ENCODE results near the gene CCT4. TPM values are rescaled to one million over a fixed set of nuclear protein-coding genes. Genes with fewer than 3 reads are reported as not detected.
A peak's percentile ranks its signal among the peaks of the same experiment; 100 is the strongest.
"Not testable (repeated sequence)": the region's sequence is repeated elsewhere in the genome, so short reads cannot be mapped to it uniquely, and the experiment has no call there.

The CCT4 gene
- total RNA-seq, 1 experiment from 2014 or later = 247 TPM

DNA sequence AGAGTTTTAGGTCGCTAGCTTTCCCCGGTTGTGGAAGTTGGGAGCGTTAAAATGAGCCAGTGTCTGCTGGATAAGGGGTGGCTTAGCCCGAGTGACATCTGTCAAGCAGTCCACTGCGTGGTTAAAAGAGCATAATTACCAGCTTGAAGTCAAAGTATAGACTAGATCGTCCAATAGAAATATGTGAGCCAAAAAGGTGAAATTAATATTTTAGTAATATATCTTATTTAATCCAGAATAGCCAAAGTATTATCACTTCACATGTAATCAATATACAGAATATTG is 17.7 kb upstream of the CCT4 start:
- no peak for DNase-seq (ENCODE audit: low read depth in 1 of 2, low spot score in 2 of 2)
- Histone ChIP-seq H3K27me3 (replicated peaks) (no peaks in the 10 kb centered on the region), H3K9me3 (replicated peaks) (no peaks in the 10 kb centered on the region), H3K27ac (no peak overlapping the region), H3K4me3 (peak overlapping the region; percentile 56), H3K4me1 (replicated peaks) (0 out of 2 replicates have a peak, but pooled peaks cover 3% of the 10 kb centered on the region), H3K36me3 (no peaks in the 10 kb centered on the region)

DNA sequence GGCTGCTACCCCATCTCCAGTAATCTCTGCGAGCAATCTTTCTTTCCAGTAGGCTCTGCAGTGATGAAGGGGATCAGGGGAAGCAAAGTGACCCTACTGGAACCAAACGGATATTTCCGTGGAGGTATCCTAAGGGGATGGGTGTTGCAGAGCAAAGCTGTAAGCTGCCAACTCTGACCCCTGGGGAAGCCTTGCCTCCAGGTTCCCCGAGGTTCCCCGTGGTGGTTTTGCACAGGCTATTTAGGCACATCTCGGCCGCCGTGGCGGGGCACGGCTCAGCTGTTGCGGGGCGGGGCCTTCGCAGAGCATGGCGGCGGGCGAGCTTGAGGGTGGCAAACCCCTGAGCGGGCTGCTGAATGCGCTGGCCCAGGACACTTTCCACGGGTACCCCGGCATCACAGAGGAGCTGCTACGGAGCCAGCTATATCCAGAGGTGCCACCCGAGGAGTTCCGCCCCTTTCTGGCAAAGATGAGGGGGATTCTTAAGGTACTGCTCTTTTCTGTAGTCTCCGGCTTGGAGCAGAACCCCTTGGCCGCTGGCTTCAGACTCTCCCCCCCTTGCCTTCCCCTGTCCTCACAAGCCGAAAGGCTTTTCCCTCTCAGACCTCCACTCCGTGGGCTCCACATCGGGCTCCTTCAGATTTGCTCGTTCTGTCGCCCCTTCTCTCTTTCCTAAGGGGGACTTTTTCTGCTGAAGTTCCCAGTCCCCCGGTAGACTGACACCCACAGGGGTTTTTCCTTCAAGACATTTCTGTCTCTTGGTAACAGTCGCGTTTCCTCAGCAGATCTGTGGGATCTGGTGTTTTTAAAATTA is 17.1 kb upstream of the CCT4 start, which contains the start of gene COMMD1:
TSS of gene COMMD1 (plus strand) at position 303 of the 814 bp plus-strand sequence. CDS start at position 308, 5 bp downstream.
- H3K27me3 ChIP-seq (replicated peaks) = no peaks in the 10 kb centered on the region
- H3K36me3 ChIP-seq = no peaks in the 10 kb centered on the region
- H3K4me1 ChIP-seq (replicated peaks) = 0 out of 2 replicates have a peak, but pooled peaks cover 3% of the 10 kb centered on the region
- peak; percentile 65 to 79 for DNase-seq (ENCODE audit: low read depth in 1 of 2, low spot score in 2 of 2)
- peak within 1 kb of the TSS; percentile 56 for H3K4me3 ChIP-seq
- H3K9me3 ChIP-seq (replicated peaks) = no peaks in the 10 kb centered on the region
- H3K27ac ChIP-seq = 0 out of 2 replicates have a peak within 1 kb of the TSS, but pooled peaks have one; percentile 5

DNA sequence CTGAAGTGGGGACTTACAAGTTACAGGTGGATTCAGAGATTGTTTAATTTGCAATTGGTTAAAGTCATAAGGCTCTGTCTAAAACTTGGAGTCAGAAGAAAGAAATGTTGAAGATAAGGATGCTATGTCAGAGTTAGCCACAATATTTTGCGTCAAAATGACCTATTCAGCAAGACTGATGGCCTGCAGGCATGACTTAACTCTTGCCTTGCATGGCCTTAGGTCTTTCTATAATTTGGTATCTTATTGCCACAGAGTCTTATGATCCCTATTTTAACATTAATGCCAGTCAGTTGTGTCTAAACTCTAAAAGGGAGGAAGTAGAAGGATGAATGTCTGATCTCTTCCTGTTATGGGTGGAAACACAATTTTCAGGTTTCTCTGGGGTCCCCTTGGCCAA is 11.8 kb upstream of the CCT4 start:
- H3K4me3 ChIP-seq = no peak overlapping the region
- no peak overlapping the region for H3K27ac ChIP-seq
- no peaks in the 10 kb centered on the region for H3K9me3 ChIP-seq (replicated peaks)
- H3K36me3 ChIP-seq = no peaks in the 10 kb centered on the region
- no peak for DNase-seq (ENCODE audit: low read depth in 1 of 2, low spot score in 2 of 2)
- H3K4me1 ChIP-seq (replicated peaks) = no peaks in the 10 kb centered on the region
- H3K27me3 ChIP-seq (replicated peaks) = no peaks in the 10 kb centered on the region

DNA sequence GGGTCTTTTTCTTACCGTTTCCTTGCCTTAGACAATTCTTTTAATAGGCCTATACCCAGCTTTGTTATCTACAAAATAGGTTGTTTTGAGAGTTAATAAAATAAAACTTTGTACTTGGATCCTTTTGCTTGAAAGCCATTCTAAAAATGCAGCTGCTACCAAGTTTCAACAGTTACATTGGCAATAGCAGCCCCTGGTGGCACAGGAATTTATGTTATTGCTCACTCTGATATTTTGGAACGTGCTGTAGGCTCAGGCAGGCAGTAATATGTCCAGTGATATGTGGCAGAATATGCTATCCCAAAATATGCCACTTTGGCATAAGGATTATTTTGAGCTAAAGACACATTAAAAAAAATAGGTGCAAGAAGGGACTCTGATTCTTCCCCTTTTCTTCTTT is 10.4 kb upstream of the CCT4 start:
- Histone ChIP-seq H3K4me3 (no peak overlapping the region), H3K4me1 (replicated peaks) (no peaks in the 10 kb centered on the region), H3K27me3 (replicated peaks) (no peaks in the 10 kb centered on the region), H3K9me3 (replicated peaks) (no peaks in the 10 kb centered on the region), H3K36me3 (no peaks in the 10 kb centered on the region), H3K27ac (no peak overlapping the region)
- no peak for DNase-seq (ENCODE audit: low read depth in 1 of 2, low spot score in 2 of 2)

DNA sequence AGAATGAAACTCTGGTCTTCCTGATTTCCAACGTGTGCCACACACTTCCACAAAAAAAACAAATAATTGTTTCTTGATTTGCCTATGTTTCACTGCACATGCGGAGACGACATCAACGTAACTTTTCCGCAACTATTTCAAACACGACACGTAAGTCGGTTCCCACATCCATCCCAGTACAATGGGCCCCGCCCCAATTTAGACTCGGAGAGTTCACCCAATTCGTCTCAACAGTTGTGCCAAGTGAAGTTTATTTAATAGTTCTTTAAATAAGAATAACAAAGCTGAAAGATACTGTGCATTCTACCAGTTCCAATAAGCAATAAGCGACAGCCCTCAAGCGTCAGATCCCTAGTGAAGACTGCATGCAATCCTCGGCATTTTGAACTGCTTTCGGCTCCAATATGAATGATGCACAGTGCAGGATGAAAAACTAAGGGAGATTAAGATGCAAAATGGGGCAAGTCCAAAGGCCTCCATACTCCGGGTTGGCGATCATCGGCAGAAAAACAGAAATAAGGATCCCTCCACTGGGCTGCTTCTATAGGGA is 664 bp downstream of the CCT4 start:
- DNase-seq (ENCODE audit: low read depth in 1 of 2, low spot score in 2 of 2) = no peak
- peak overlapping the region; percentile 69 for H3K4me3 ChIP-seq
- H3K4me1 ChIP-seq (replicated peaks) = peaks cover 9% of the 10 kb centered on the region
- H3K27me3 ChIP-seq (replicated peaks) = no peaks in the 10 kb centered on the region
- H3K9me3 ChIP-seq (replicated peaks) = no peaks in the 10 kb centered on the region
- H3K36me3 ChIP-seq = peaks cover 50% of the 10 kb centered on the region
- H3K27ac ChIP-seq = peak overlapping the region; percentile 84

DNA sequence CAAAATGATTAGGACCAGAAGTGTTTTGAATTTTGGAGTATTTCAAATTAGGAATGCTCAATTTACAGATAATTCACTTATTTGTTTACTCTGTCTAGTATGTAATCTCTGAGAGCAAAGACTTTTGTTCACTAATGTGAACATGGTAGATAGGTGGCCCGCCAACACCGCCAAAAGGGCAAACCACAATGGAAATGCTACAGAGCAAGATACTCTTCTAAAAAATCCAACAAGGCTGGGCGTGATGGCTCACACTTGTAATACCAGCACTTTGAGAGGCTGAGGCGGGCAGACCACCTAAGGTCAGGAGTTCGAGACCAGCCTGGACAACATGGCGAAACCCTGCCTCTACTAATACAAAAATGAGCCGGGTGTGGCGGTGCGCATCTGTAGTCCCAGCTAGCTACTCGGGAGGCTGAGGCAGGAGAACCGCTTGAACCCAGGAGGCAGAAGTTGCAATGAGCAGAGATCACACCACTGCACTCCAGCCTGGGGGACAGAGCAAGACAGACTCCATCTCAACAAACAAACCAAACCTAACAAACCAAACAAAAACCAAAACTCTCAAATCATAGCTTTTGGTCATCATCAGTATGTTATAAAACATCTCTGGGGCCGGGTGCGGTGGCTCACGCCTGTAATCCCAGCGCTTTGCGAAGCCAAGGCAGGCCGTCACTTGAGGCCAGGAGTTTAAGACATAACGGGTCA is 2.4 kb downstream of the CCT4 start:
- Histone ChIP-seq H3K27ac (no peak overlapping the region), H3K36me3 (peaks cover 66% of the 10 kb centered on the region), H3K4me3 (no peak overlapping the region), H3K4me1 (replicated peaks) (peaks cover 9% of the 10 kb centered on the region), H3K27me3 (replicated peaks) (no peaks in the 10 kb centered on the region), H3K9me3 (replicated peaks) (no peaks in the 10 kb centered on the region)
- DNase-seq (ENCODE audit: low read depth in 1 of 2, low spot score in 2 of 2) = no peak

DNA sequence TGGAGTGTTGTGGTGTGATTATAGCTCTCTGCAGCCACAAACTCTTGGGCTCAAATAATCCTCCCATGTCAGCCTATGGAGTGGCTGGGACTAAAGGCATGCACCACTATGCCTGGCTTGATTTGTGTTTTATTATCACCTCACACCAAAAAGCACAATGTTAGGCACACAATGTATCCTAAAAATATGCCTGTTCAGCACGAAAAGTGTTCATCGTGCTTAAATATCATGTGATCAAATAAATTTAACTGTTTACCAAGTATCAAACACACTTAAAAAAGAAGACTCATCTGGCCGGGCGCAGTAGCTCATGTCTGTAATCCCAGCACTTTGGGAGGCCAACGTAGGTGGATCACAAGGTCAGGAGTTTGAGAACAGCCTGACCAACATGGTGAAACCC is 5.6 kb downstream of the CCT4 start:
- peaks cover 93% of the 10 kb centered on the region for H3K36me3 ChIP-seq
- no peaks in the 10 kb centered on the region for H3K27me3 ChIP-seq (replicated peaks)
- no peak overlapping the region for H3K4me3 ChIP-seq
- no peaks in the 10 kb centered on the region for H3K9me3 ChIP-seq (replicated peaks)
- DNase-seq (ENCODE audit: low read depth in 1 of 2, low spot score in 2 of 2) = no peak
- no peak overlapping the region for H3K27ac ChIP-seq
- H3K4me1 ChIP-seq (replicated peaks) = peaks cover 9% of the 10 kb centered on the region

DNA sequence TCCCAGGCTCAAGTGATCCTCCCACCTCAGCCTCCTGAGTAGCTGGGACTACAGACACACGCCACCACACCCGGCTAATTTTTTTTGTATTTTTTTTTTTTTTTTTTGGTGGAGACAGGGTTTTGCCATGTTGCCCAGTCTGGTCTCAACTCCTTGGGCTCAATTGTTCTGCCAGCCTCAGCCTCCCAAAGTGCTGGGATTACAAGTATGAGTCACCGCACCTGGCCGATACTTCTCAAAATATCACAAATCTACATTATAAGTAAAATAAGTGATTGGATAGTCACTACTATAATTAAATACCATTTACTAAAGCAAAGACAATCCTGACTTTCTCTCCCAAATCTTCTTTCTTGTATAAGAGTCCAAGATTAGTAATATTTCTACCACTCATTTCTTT is 9.1 kb downstream of the CCT4 start:
- H3K9me3 ChIP-seq (replicated peaks); DNase-seq (ENCODE audit: low read depth in 1 of 2, low spot score in 2 of 2); H3K27me3 ChIP-seq (replicated peaks); H3K4me1 ChIP-seq (replicated peaks); H3K4me3 ChIP-seq; H3K27ac ChIP-seq: not testable (repeated sequence)
- peaks cover 97% of the 10 kb centered on the region for H3K36me3 ChIP-seq

DNA sequence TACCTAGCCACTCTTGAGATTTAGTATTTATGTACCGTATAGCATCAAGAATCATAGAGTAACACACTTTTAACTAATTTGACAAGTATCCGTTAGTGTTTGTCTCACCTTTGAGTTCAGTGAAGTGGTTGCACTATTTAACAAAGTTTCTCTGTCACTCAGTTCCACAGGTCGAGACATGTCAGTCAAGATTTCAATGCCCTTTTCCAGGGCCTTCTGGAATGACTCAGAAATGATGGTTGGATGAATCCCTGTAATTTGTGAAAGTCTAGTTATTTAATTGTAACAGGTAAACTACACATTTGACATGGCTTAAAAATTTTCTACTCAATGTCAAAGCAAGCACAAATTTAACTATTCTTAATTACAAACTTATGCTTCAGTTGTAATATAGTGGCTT is 9.7 kb downstream of the CCT4 start:
- Histone ChIP-seq H3K27me3 (replicated peaks) (no peaks in the 10 kb centered on the region), H3K4me3 (no peak overlapping the region), H3K4me1 (replicated peaks) (no peaks in the 10 kb centered on the region), H3K9me3 (replicated peaks) (no peaks in the 10 kb centered on the region), H3K36me3 (peaks cover 97% of the 10 kb centered on the region), H3K27ac (no peak overlapping the region)
- DNase-seq (ENCODE audit: low read depth in 1 of 2, low spot score in 2 of 2) = no peak

DNA sequence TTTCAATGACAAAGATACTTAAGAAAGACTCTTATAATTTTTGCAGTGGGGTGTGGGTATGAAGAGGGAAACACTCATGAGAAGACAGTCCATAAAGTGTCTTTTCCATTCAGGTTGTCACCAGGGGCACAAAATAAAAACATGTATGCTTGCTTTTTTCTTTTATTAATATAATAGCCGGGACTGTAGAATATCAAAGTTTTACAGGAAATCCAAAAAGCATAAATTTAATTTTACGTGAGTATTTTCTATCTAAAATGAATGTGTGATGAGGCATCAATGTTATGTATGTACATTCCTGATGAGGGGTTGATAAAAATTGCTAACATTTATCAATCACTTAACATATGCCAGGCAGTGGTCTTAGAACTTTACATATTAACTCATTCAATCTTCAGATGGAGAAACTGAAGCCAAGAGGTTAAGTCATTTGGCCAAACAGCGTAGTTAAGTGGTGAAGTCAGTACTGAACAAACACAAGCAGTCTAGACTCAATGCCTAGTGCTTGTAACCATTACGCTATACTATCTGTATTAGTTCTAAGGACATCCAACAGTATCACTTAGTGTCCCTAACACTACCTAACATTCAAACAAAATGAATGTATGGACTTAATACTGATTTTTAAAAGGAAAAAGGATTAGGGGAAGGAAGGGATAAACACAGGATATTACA is 10.7 kb downstream of the CCT4 start:
- Histone ChIP-seq H3K27me3 (replicated peaks) (no peaks in the 10 kb centered on the region), H3K36me3 (peaks cover 97% of the 10 kb centered on the region)
- no peak for DNase-seq (ENCODE audit: low read depth in 1 of 2, low spot score in 2 of 2)

DNA sequence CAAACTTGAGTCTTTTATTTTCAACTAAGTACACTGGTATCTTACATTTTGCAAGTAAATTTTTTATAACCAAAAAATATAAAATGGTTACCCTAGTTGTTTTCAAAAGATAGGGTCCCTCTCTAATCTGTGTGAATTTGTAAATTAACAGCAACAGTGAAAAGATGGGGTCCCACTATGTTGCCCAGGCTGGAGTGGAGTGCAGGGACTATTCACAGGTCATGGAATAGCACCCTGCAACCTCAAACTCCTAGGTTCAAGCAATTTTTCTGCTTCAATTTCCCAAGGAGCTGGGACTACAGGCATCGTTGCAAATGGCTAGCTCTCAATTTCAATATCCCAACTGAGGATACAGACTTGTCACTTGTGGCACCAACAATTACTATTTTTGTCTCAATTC is 12.1 kb downstream of the CCT4 start:
- no peaks in the 10 kb centered on the region for H3K27me3 ChIP-seq (replicated peaks)
- H3K4me1 ChIP-seq (replicated peaks) = no peaks in the 10 kb centered on the region
- peaks cover 98% of the 10 kb centered on the region for H3K36me3 ChIP-seq
- no peaks in the 10 kb centered on the region for H3K9me3 ChIP-seq (replicated peaks)
- no peak for DNase-seq (ENCODE audit: low read depth in 1 of 2, low spot score in 2 of 2)
- H3K4me3 ChIP-seq = no peak overlapping the region
- H3K27ac ChIP-seq = no peak overlapping the region

More for the DNA sequence above, 10.7 kb downstream of the CCT4 start:
- Histone ChIP-seq H3K4me3 (no peak overlapping the region), H3K9me3 (replicated peaks) (no peaks in the 10 kb centered on the region), H3K27ac (no peak overlapping the region), H3K4me1 (replicated peaks) (no peaks in the 10 kb centered on the region)

DNA sequence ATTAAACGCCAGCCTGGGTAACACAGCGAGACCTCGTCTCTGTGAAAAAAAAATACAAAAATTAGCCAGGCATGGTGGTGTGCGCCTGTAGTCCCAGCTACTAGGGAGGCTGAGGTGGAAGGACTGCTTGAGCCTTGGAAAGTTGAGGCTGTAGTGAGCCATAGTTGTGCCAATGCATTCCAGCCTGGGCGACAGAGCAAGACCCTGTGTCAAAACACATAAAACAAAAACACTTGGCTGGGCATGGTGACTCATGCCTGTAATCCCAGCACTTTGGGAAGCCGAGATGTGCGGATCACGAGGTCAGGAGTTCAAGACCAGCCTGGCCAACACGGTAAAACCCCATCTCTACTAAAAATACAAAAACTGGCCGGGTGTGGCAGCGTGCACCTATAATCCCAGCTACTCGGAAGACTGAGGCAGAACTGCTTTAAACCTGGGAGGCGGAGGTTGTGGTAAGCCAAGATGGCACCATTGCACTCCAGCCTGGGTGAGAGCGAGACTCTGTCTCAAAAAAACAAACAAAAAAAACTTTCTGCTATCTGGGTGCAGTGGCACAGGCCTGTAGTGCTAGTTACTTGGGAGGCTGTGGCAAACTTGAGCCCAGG is 21.9 kb downstream of the CCT4 start:
- not testable (repeated sequence) for H3K9me3 ChIP-seq (replicated peaks); H3K27ac ChIP-seq; H3K27me3 ChIP-seq (replicated peaks); H3K4me1 ChIP-seq (replicated peaks); H3K4me3 ChIP-seq; DNase-seq (ENCODE audit: low read depth in 1 of 2, low spot score in 2 of 2)
- H3K36me3 ChIP-seq = peaks cover 80% of the 10 kb centered on the region

DNA sequence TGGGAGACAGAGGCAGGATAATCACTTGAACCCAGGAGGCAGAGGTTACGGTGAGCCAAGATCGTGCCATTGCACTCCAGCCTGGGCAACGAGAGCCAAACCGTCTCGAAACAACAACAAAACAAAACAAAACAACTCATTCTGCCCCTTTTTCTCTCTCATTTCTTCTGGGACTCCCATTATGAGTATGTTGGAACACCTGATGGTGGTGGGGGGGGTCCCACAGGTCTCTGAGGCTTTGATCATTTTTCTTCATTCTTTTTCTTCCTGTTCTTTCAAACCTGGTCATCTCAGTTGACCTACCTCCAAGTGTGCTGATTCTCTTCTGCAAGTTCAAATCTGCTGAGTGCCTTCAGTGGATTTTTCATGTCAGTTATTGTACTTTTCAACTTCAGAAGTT is 26.4 kb downstream of the CCT4 start:
- no peak for DNase-seq (ENCODE audit: low read depth in 1 of 2, low spot score in 2 of 2)
- Histone ChIP-seq H3K27ac (no peak overlapping the region), H3K4me3 (no peak overlapping the region), H3K27me3 (replicated peaks) (no peaks in the 10 kb centered on the region), H3K4me1 (replicated peaks) (no peaks in the 10 kb centered on the region; the same call in 1 of the 2 replicates), H3K36me3 (peaks cover 38% of the 10 kb centered on the region), H3K9me3 (replicated peaks) (no peaks in the 10 kb centered on the region)

Measured in SJSA1 (cell line).